ENCODE results near the gene TNFSF8. TPM values are rescaled to one million over a fixed set of nuclear protein-coding genes. Genes with fewer than 3 reads are reported as not detected.

Gene TNFSF8
- total and polyA plus RNA-seq, 2 of the 8 experiments (the other 6 are each of a cell fraction or from before 2014, with no cell fraction given): not detected

- Histone ChIP-seq H2AK5ac (ENCODE audit: low read depth, low read length) (no peak overlapping the region), H3K79me1 (ENCODE audit: low read depth, low read length) (no peaks in the 10 kb centered on the region), H4K5ac (ENCODE audit: insufficient read length, low read depth, low read length) (no peak overlapping the region), H3K27me3 (replicated peaks in 1 of 4; ENCODE audit: control insufficient read depth in 3 of 4, extremely low read depth in 1 of 4, insufficient read depth in 3 of 4, low read length in 3 of 4) (no peaks in the 10 kb centered on the region; a peak in 1 of 7 replicates), H3K4ac (replicated peaks; ENCODE audit: insufficient read length, low read depth, low read length) (no peak overlapping the region), H2BK12ac (ENCODE audit: low read depth, low read length) (no peak overlapping the region), H3K14ac (ENCODE audit: insufficient read length) (no peak overlapping the region), H3K56ac (replicated peaks; ENCODE audit: insufficient read length, low read depth, low read length) (no peak overlapping the region), H3K9me3 (ENCODE audit: insufficient read depth in 2 of 2, low read depth in 1 of 2, low read length in 1 of 2) (peaks cover 3% of the 10 kb centered on the region in 2 experiments; a peak in 2 of 4 replicates), H2AFZ (ENCODE audit: low read length) (no peak overlapping the region), H3K18ac (ENCODE audit: extremely low read depth, low read length) (no peak overlapping the region), H2BK15ac (ENCODE audit: low read length) (no peak overlapping the region), H3K23me2 (ENCODE audit: low read depth, low read length) (no peaks in the 10 kb centered on the region; the same call in 1 of the 2 replicates), H3K4me3 (ENCODE audit: extremely low read depth in 1 of 4, insufficient read depth in 2 of 4, low read depth in 3 of 4, low read length in 4 of 4) (no peak overlapping the region), H3K36me3 (ENCODE audit: control insufficient read depth in 2 of 4, insufficient read depth in 4 of 4, low read length in 3 of 4) (no peaks in the 10 kb centered on the region), H2BK120ac (replicated peaks; ENCODE audit: low read depth, low read length) (no peak overlapping the region), H3K4me2 (ENCODE audit: insufficient read depth in 1 of 2, low read depth in 2 of 2, low read length in 2 of 2) (no peak overlapping the region), H3K23ac (ENCODE audit: insufficient read length) (no peak overlapping the region), H4K91ac (replicated peaks; ENCODE audit: insufficient read length, low read length) (no peak overlapping the region), H2BK20ac (ENCODE audit: low read length) (no peak overlapping the region), H3K79me2 (ENCODE audit: control insufficient read depth in 1 of 2, insufficient read depth in 2 of 2, low read length in 2 of 2) (no peaks in the 10 kb centered on the region), H3K4me1 (replicated peaks in 1 of 4; ENCODE audit: control insufficient read depth in 3 of 4, insufficient read depth in 4 of 4, low read length in 3 of 4) (no peaks in the 10 kb centered on the region), H3K9ac (replicated peaks in 1 of 4; ENCODE audit: extremely low read depth in 1 of 4, low read depth in 3 of 4, low read length in 3 of 4) (no peak overlapping the region), H4K8ac (ENCODE audit: extremely low read depth, insufficient read depth, low read length) (no peak overlapping the region), H2BK5ac (ENCODE audit: low read depth, low read length) (no peak overlapping the region), H4K20me1 (replicated peaks in 1 of 2; ENCODE audit: control insufficient read depth in 1 of 2, insufficient read depth in 2 of 2, low read length in 2 of 2) (no peaks in the 10 kb centered on the region), H3K27ac (ENCODE audit: low read depth, low read length) (no peak overlapping the region)
- DNase-seq (ENCODE audit: low read depth in 1 of 2, low spot score in 2 of 2) (no peak), FAIRE-seq (no peak)
- WGBS, 2 experiments (ENCODE audit: extremely low coverage in 1 of 2, insufficient coverage in 1 of 2, insufficient read length in 1 of 2, insufficient replicate concordance in 2 of 2, low coverage in 1 of 2, low lambda C conversion rate in 2 of 2, missing lambda C conversion rate in 1 of 2): 92% methylated on average over 3 of the region's 3 CpGs; no CpG with 5 or more reads in 1 of the 2 experiments
- CTCF ChIA-PET (ENCODE audit: partially characterized antibody): no interaction called here
- POLR2A ChIA-PET (ENCODE audit: partially characterized antibody): no interaction called here
Observed at GRCh38 chr9:114957558-114957957, 27.2 kb upstream of the TNFSF8 start.

Data from H1 (cell line).